Testis (tissue), 2 donors: Measurements from ENCODE around the gene ANO7.

Experiments used
- POLR2A ChIP-seq: fragments of 450-650 bp; IDR thresholded peaks from one replicate; pipeline ENCODE4 v1.6.1; 2017; ENCODE audit warnings: antibody characterized with exemption, mild to moderate bottlenecking, moderate library complexity
- TF ChIP-seq, protein P1 (sequence below), 3 experiments: fragments of 450-650 bp in 2 of 3; fragments of 200-600 bp in 1 of 3; sonication (generic) in 1 of 3; IDR thresholded peaks; one replicate each; pipeline ENCODE4 v1.5.1; 2016 to 2019; ENCODE audit warnings: antibody characterized with exemption in 3 of 3, mild to moderate bottlenecking in 2 of 3, moderate library complexity in 1 of 3

DNA sequence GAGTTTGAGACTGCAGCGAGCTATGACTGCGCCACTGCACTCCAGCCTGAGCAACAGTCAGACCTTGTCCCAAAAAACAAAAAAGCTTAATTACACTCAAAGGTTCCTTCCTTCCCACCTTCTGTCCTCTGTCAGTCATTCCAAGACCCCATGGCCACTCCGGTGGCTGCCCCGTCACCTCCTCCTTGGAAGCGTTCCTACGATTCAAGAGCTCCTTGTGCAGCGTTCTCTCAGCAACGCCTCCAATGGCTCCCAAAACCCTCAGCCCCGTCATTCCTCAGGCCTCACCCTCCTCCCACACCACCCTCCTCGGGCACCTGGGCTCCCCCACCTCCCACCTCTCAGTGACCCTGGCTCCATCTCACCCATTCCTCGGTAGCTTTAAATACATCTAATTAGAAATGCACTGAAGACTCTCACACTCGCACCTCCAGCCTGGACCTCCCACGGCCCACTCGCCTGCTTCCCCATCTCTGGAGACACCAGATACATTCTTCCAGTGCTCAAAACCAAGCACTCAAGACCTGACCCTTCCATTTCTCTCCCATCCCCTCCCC, 47.2 kb upstream of the ANO7 start:
- TF ChIP-seq, protein P1, sequence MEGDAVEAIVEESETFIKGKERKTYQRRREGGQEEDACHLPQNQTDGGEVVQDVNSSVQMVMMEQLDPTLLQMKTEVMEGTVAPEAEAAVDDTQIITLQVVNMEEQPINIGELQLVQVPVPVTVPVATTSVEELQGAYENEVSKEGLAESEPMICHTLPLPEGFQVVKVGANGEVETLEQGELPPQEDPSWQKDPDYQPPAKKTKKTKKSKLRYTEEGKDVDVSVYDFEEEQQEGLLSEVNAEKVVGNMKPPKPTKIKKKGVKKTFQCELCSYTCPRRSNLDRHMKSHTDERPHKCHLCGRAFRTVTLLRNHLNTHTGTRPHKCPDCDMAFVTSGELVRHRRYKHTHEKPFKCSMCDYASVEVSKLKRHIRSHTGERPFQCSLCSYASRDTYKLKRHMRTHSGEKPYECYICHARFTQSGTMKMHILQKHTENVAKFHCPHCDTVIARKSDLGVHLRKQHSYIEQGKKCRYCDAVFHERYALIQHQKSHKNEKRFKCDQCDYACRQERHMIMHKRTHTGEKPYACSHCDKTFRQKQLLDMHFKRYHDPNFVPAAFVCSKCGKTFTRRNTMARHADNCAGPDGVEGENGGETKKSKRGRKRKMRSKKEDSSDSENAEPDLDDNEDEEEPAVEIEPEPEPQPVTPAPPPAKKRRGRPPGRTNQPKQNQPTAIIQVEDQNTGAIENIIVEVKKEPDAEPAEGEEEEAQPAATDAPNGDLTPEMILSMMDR (IDR thresholded peaks at IDR 0.05), result no peak
- TF ChIP-seq POLR2A, result no peak
